GM12873 (cell line): ENCODE results near the gene ACTA2.

Source experiments
- CTCF ChIP-seq: IDR thresholded peaks from 2 replicates; pipeline ENCODE4 v1.5.1; 2012; ENCODE audit warnings: low read depth, mild to moderate bottlenecking, moderate library complexity, low read length, control low read depth; ENCODE audit not compliant: insufficient read depth; ENCODE audit errors: missing control alignments

Gene ACTA2

DNA sequence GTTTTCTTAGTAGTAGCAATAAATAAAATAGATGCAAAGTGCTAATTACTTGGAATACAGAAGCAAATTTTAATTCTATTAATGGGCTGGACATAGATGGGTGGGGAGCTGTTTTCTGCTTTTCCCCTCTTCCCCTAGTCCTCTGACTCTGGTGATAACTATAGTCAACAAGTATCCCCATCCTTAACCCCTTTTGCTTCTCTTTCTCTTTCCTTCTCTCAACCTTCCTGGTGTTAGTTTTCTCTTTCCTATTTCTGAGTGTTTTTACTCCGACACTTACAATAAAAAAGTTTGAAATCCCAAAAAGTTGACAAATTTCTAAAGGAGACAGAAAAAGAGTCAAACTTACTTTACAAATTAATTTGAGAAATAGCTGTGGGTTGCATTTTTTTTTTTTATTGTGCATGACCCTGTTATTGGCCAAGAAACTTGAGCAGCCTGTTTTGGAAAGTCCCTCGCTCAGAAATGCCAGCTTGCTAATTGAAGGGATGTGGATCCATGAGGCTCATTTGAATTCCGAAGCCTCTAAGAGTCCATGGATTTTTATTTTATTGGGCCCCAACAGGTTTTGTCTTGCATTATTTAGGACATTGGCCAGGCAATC lies 40.5 kb upstream of the ACTA2 start:
- TF ChIP-seq CTCF: no peak

GRCh38 chr10:88991899-88992320 lies 39.3 kb upstream of the ACTA2 start:
- TF ChIP-seq CTCF: no peak

DNA sequence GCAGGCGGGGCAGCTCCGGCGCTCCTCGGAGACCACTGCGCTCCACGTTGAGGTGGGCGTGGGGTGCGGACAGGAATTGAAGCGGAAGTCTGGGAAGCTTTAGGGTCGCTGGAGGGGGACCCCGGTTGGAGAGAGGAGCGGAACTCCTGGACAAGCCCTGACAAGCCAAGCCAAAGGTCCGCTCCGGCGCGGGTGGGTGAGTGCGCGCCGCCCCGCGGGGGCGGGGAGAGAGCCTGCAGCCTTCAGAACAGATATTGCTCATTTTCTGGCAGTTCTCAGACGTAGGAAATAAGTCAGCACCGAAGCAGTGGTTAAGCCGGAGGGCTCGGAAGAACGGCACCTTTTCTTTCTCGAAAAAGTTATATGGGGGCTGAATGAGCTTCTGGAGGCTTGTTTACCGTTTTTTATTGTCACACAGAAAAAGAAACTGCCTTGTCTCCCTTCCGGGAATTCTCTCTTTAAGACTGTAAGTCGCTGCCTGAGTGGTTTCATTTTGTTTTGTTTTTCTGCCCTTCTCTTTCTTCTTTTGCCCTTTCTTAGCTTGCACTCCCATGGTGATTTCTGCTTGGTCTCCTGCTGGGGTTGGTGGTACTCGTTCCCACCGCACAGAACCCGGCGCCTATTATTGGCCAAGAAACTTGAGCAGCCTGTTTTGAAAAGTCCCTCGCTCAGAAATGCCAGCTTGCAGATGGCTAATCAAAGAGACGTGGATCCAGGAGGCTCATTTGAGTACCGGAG lies 38.8 kb upstream of the ACTA2 start:
- TF ChIP-seq CTCF: peak; percentile 22

DNA sequence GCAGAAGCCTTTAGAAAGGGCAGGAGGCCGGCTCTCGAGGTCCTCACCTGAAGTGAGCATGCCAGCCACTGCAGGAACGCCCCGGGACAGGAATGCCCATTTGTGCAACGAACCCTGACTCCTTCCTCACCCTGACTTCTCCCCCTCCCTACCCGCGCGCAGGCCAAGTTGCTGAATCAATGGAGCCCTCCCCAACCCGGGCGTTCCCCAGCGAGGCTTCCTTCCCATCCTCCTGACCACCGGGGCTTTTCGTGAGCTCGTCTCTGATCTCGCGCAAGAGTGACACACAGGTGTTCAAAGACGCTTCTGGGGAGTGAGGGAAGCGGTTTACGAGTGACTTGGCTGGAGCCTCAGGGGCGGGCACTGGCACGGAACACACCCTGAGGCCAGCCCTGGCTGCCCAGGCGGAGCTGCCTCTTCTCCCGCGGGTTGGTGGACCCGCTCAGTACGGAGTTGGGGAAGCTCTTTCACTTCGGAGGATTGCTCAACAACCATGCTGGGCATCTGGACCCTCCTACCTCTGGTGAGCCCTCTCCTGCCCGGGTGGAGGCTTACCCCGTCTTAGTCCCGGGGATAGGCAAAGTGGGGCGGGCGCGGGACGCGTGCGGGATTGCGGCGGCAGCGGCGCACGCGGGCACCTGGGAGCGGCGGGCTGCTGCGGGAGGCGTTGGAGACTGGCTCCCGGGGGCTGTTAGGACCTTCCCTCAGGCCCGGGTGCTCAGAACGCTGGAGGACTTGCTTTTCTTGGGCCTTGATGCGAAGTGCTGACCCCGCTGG lies 38.0 kb upstream of the ACTA2 start, which contains the start of gene FAS:
TSS of gene FAS (plus strand) at position 415 of the 777 bp plus-strand sequence. CDS start at position 494, 79 bp downstream.
- no peak for TF ChIP-seq CTCF

GRCh38 chr10:88989824-88990383 lies 37.3 kb upstream of the ACTA2 start:
- no peak for TF ChIP-seq CTCF

GRCh38 chr10:88989423-88989822 lies 36.9 kb upstream of the ACTA2 start:
- no peak for TF ChIP-seq CTCF

DNA sequence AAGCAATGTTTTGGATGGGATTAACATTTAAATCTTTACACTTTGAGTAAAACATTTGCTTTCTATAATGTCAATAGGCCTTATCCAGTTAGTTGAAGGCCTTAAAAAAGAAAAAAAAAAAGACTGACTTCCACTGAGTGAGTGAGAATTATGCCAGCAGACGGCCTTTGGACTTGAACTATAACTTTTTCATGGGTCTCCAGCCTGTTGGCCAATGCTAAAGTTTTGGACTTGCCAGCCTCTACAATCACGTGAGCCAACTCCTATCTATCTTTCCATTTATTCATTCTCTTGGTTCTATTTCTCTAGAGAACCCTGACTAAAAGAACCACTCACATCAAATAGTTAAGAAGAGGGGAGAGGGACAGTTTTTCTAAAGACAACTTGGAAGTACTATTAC lies 35.3 kb upstream of the ACTA2 start:
- no peak for TF ChIP-seq CTCF
